Left lung (tissue), 10 donors: Measurements from ENCODE around the gene NBEAL1. TPM values are rescaled to one million over a fixed set of nuclear protein-coding genes. Genes with fewer than 3 reads are reported as not detected.
"Not testable (repeated sequence)": the region's sequence is repeated elsewhere in the genome, so short reads cannot be mapped to it uniquely, and the experiment has no call there.

Experiments used
- ATAC-seq: fragments of 200-7000 bp; cut with Tn5 transposase; one replicate; pipeline ENCODE4 v1.9.1; 2020; ENCODE audit warnings: moderate library complexity
- DNase-seq, 4 donors: peaks; one replicate each; pipeline ENCODE4 v3.0.0-alpha.2; 2013 to 2020
- H3K27ac ChIP-seq, 2 donors: fragments of 200-600 bp; sonication (generic) in 1 of 2; one replicate each; pipeline versions ENCODE4 v1.5.0 to v1.8.0; 2020 to 2021
- H3K27me3 ChIP-seq, 2 donors: fragments of 200-600 bp; sonication (generic) in 1 of 2; one replicate each; pipeline versions ENCODE4 v1.5.0 to v1.8.0; 2020 to 2021
- H3K36me3 ChIP-seq, 2 donors: fragments of 200-600 bp; sonication (generic) in 1 of 2; one replicate each; pipeline versions ENCODE4 v1.5.0 to v1.8.0; 2020 to 2021
- H3K4me1 ChIP-seq, 2 donors: fragments of 200-600 bp; one replicate each; pipeline ENCODE4 v1.8.0; 2021
- H3K4me3 ChIP-seq, 2 donors: fragments of 200-600 bp; sonication (generic) in 1 of 2; one replicate each; pipeline versions ENCODE4 v1.5.0 to v1.8.0; 2020 to 2021; ENCODE audit warnings: mild to moderate bottlenecking in 1 of 2
- H3K9me3 ChIP-seq, 2 donors: fragments of 200-600 bp; sonication (generic) in 1 of 2; one replicate each; pipeline versions ENCODE4 v1.5.0 to v1.8.0; 2020 to 2021
- CTCF ChIP-seq, 2 donors: fragments of 200-600 bp; sonication (generic) in 1 of 2; IDR thresholded peaks; one replicate each; pipeline versions ENCODE4 v1.5.0 to v1.8.0; 2021; ENCODE audit warnings: antibody characterized with exemption in 2 of 2
- intact Hi-C, 2 donors: fragments of 100-400 bp; cut with DNase I; formaldehyde crosslinking; loops; one replicate each; pipeline versions ENCODE4 v1.11.2 to v1.14.2; 2022
- polyA plus RNA-seq, 6 donors: library from polyadenylated mRNA; unstranded; fragments of 120-200 nt; gene quantifications; one replicate each; pipeline ENCODE4 v1.2.1, GENCODE V29; 2013; ENCODE audit not compliant: insufficient read length in 6 of 6
- total RNA-seq, 2 donors: library from RNA; stranded (reverse); fragmentation: NEBNext Ultra II Directional; extraction: Animal tissue kit (Norgen Biotek cat#: 25700); gene quantifications; one replicate each; pipeline ENCODE4 v1.2.1, GENCODE V29; 2021
- donor health status: DM: no; HTN: yes; CAD: no.
- donor health status: DM: no; HTN: no; CAD: no.

The NBEAL1 gene
- total and polyA plus RNA-seq, 8 donors = 11.4 to 72.2 (median 19.6) TPM

- no peak for DNase-seq
- intact Hi-C loops = no loop called here
Observed at GRCh38 chr2:202989749-202990148, 24.9 kb upstream of the NBEAL1 start.

GRCh38 chr2:202990501-202990900, 24.2 kb upstream of the NBEAL1 start:
- DNase-seq (no peak), ATAC-seq (no peak)
- Histone ChIP-seq H3K4me1 (no peaks in the 10 kb centered on the region), H3K36me3 (no peaks in the 10 kb centered on the region), H3K27ac (no peak overlapping the region), H3K4me3 (no peak overlapping the region), H3K9me3 (no peaks in the 10 kb centered on the region), H3K27me3 (no peaks in the 10 kb centered on the region)
- TF ChIP-seq CTCF (IDR thresholded peaks at IDR 0.05) = no peak
- intact Hi-C loops = no loop called here

More at GRCh38 chr2:202989749-202990148, 24.9 kb upstream of the NBEAL1 start:
- ATAC-seq = no peak
- Histone ChIP-seq H3K4me1 (no peaks in the 10 kb centered on the region), H3K4me3 (no peak overlapping the region), H3K36me3 (no peaks in the 10 kb centered on the region), H3K27ac (no peak overlapping the region), H3K27me3 (no peaks in the 10 kb centered on the region), H3K9me3 (no peaks in the 10 kb centered on the region)
- no peak for TF ChIP-seq CTCF (IDR thresholded peaks at IDR 0.05)

- H3K4me1 ChIP-seq, H3K27me3 ChIP-seq, H3K4me3 ChIP-seq, DNase-seq, H3K36me3 ChIP-seq, H3K9me3 ChIP-seq, H3K27ac ChIP-seq, intact Hi-C loops: not testable (repeated sequence)
- peak; percentile 56 for ATAC-seq
Observed at GRCh38 chr2:202997113-202997512, 17.6 kb upstream of the NBEAL1 start.

GRCh38 chr2:203002054-203002821, 12.4 kb upstream of the NBEAL1 start:
- Histone ChIP-seq H3K36me3 (no peaks in the 10 kb centered on the region), H3K4me3 (no peak overlapping the region), H3K9me3 (no peaks in the 10 kb centered on the region), H3K27ac (no peak overlapping the region), H3K4me1 (no peaks in the 10 kb centered on the region), H3K27me3 (no peaks in the 10 kb centered on the region)
- no peak for TF ChIP-seq CTCF (IDR thresholded peaks at IDR 0.05)
- intact Hi-C loops = no loop called here
- DNase-seq (no peak), ATAC-seq (peak; percentile 47)

- H3K27ac ChIP-seq = no peak overlapping the region
- no peaks in the 10 kb centered on the region for H3K36me3 ChIP-seq
- no peaks in the 10 kb centered on the region for H3K4me1 ChIP-seq
- no peak for TF ChIP-seq CTCF (IDR thresholded peaks at IDR 0.05)
- intact Hi-C loops = no loop called here
- no peak for DNase-seq
- no peaks in the 10 kb centered on the region for H3K9me3 ChIP-seq
- H3K27me3 ChIP-seq = no peaks in the 10 kb centered on the region
- H3K4me3 ChIP-seq = no peak overlapping the region
- no peak for ATAC-seq
Observed at GRCh38 chr2:203003716-203004115, 11.0 kb upstream of the NBEAL1 start.

- H3K27me3 ChIP-seq = no peaks in the 10 kb centered on the region
- no peak for DNase-seq
- H3K9me3 ChIP-seq = no peaks in the 10 kb centered on the region
- ATAC-seq = no peak
- peak overlapping the region; percentile 92 to 93 for H3K27ac ChIP-seq
- intact Hi-C loops = no loop called here
- peaks cover 0 to 59% of the 10 kb centered on the region in 2 donors for H3K4me1 ChIP-seq
- TF ChIP-seq CTCF (IDR thresholded peaks at IDR 0.05) = no peak
- peak overlapping the region; percentile 12 to 61 for H3K4me3 ChIP-seq
- H3K36me3 ChIP-seq = no peaks in the 10 kb centered on the region
Observed at GRCh38 chr2:203016716-203017115, 2.0 kb downstream of the NBEAL1 start.
